Measurements from ENCODE around the gene CACNA2D1. TPM values are rescaled to one million over a fixed set of nuclear protein-coding genes. Genes with fewer than 3 reads are reported as not detected.
A peak's percentile ranks its signal among the peaks of the same experiment; 100 is the strongest.
"Not testable (repeated sequence)": the region's sequence is repeated elsewhere in the genome, so short reads cannot be mapped to it uniquely, and the experiment has no call there.

The CACNA2D1 gene
- total RNA-seq, 1 experiment from 2014 or later, result 25.4 TPM

DNA sequence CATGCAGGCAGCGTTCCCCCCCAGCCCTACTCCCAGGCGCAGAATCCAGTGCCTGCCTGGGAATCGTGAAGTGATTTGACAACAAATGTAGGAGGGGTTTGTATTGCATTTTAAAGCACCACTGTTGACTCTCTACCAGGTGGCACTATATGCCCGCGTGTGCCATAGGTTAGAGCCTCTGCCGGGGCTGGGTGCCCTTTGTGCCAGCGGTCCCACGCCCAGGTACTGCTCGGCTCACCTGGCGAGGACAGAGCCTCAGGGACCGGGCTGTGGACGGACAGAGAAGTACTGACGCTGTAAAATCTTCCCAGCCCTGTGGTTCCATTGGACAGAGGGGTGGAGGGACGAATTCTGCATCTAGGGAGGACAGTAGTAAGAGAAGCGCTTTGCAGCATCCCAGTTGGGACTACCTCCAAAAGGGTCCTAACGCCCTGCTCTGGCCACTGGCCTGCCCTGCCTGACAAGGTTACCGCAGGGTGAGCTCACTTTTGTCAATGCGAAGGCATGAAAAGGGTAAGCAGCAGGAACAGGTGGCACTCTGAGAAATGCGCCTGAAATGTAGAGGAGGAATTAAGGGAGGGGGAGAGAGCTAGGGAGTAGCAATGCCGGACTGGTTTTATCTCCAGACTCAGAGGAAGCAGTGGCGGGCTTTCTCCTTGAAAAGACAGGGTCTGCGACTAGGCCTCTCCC is 788 bp upstream of the CACNA2D1 start:
- H3K9me3 ChIP-seq (replicated peaks), result no peaks in the 10 kb centered on the region
- H3K27ac ChIP-seq, result peak overlapping the region; percentile 66
- peak overlapping the region; percentile 98 for H3K4me3 ChIP-seq
- 0 out of 2 replicates have a peak, but pooled peaks cover 9% of the 10 kb centered on the region for H3K4me1 ChIP-seq
- no peaks in the 10 kb centered on the region for H3K36me3 ChIP-seq
- DNase-seq, result peak; percentile 73 to 79
- no peaks in the 10 kb centered on the region for H3K27me3 ChIP-seq

DNA sequence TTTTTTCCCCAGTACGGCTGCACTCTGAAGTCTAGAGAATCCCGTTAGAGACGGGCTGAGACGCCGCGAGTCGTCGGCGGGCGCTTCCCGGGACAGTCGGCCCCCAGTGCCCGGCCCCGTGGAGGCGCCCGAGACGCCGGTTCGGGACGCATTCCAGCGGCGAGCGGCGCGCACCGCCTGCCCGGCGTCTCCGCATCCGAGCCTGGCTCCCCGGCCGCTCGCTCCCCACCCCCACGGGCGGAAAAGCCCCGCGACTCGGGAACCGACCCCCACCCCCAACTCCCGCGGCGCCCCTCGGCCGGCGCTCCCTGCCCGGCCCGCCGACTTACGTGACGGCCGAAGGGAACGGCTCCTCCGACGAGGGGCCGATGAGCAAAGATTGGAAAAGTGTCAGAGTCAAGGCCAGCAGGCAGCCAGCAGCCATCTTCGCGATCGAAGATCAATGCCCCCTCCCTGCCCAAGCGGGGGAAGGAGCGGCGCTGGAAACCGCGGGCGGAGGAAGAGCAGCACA is 486 bp downstream of the CACNA2D1 start:
- Histone ChIP-seq H3K27me3 (no peaks in the 10 kb centered on the region), H3K27ac (peak overlapping the region; percentile 91), H3K36me3 (no peaks in the 10 kb centered on the region), H3K9me3 (replicated peaks) (no peaks in the 10 kb centered on the region), H3K4me3 (peak overlapping the region; percentile 98), H3K4me1 (peaks cover 14% of the 10 kb centered on the region; the same call in 1 of the 2 replicates)
- DNase-seq, result peak; percentile 56 to 68

DNA sequence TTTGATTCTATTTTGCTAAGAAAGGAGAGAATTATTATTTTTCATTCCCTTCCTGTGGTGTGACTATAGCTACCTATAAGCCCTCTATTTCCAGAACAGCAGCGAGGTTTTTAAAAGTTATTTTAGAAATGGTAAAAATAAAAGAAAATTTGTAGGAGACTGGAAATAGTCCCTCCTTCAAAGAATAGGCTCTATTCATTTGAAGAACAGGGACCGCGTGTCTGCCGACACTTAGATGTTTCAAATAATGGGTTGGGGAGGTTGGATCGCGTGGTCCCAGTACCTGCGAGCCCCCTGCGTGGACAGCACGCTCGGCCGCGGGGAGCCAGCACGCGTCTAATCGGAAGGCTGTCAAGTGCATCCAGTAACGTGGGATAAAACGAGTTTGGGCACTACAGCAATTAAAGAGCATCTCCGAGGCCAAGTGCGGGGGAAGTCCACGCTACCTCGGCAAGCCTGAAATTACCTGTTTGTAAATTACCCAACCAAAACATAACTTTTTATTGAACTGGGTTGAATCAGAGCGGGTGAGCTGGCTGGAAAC is 1.0 kb downstream of the CACNA2D1 start:
- H3K4me3 ChIP-seq, result peak overlapping the region; percentile 98
- H3K36me3 ChIP-seq, result no peaks in the 10 kb centered on the region
- DNase-seq, result peak; percentile 46 to 68
- H3K4me1 ChIP-seq, result peaks cover 14% of the 10 kb centered on the region; the same call in 1 of the 2 replicates
- H3K9me3 ChIP-seq (replicated peaks), result no peaks in the 10 kb centered on the region
- no peaks in the 10 kb centered on the region for H3K27me3 ChIP-seq
- H3K27ac ChIP-seq, result peak overlapping the region; percentile 91

DNA sequence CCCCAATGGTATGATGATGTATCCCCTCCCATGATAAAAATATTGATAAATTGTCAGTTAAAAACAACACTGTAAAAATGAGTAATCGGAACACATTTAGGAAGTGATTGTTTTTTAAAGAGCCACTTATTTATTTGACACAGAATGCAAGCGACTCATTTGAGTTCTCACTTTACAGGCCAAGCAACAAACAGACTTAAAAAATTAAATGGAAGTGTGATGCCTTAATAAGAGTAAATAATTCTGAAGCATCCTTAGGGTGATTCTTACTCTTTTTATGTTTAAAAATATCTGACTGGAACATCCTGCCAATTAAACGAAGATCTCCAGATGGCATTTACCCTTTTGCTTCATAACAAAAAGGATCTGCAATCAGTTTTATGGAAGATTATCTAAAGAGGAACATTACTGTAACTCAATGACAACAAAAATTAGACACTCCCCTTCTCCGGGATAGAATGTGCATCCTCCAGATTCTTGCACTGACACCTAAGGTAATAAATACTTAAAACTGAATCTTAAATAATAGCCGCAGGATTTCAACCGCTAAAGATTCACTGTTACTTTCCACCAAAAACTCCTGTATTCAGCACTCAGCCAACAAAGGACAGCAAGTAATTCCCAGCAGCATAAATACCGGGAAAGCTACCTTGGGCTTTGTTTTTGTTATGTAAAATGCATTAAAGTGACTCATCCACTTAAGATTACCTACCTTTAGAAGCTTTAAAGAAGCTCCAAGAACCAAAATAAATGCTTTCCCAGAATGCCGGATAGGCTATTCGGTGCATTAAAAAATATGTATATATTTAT is 1.7 kb downstream of the CACNA2D1 start:
- peak overlapping the region; percentile 91 for H3K27ac ChIP-seq
- peak in 1 of 2 experiments; percentile 44 for DNase-seq

DNA sequence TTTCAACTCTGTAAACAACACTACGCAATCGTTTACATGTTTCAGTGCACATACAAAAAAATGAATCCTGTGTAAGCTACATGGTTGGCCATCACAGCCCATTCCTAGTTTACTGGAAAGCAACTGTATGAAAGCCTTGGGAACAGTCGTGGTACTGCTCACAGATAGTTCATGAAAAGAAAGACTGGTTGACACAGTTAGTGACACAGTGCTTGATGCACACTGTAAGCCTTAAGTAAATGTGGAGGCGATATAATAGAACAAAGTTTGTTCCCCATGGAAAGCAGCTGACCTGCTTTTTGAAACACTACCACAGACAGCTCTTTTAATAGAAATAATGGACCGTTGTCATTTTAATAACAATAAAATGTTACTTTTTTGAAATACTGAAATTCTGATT is 5.1 kb downstream of the CACNA2D1 start:
- no peaks in the 10 kb centered on the region for H3K36me3 ChIP-seq
- H3K27ac ChIP-seq, result no peak overlapping the region
- peaks cover 14% of the 10 kb centered on the region; the same call in 1 of the 2 replicates for H3K4me1 ChIP-seq
- no peaks in the 10 kb centered on the region for H3K9me3 ChIP-seq (replicated peaks)
- DNase-seq, result no peak
- H3K4me3 ChIP-seq, result no peak overlapping the region
- no peaks in the 10 kb centered on the region for H3K27me3 ChIP-seq

More for the DNA sequence above, 1.7 kb downstream of the CACNA2D1 start:
- Histone ChIP-seq H3K4me1 (peaks cover 14% of the 10 kb centered on the region; the same call in 1 of the 2 replicates), H3K36me3 (no peaks in the 10 kb centered on the region), H3K9me3 (replicated peaks) (no peaks in the 10 kb centered on the region), H3K27me3 (no peaks in the 10 kb centered on the region), H3K4me3 (peak overlapping the region; percentile 98)

DNA sequence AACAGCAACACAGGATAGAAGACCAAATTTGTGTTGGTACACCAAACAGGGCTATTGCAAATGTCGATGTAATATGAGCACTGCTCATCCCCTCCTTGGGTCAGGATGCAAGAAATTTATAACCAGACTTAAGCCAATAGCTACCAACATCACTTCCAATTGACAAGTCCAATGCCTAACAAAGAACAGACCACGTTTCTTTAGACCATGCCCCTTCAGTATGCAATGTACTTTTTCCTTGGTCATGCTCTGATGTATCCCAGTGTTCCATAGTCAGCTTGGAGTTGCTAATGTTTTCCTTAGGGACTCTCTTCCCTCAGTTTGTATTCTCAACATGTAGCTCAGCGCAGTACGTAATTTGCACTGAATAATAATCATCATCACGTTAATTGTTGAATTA is 7.8 kb downstream of the CACNA2D1 start:
- no peak for DNase-seq
- peaks cover 16% of the 10 kb centered on the region for H3K4me1 ChIP-seq
- no peak overlapping the region for H3K27ac ChIP-seq
- no peaks in the 10 kb centered on the region for H3K36me3 ChIP-seq
- no peak overlapping the region for H3K4me3 ChIP-seq
- no peaks in the 10 kb centered on the region for H3K9me3 ChIP-seq (replicated peaks)
- H3K27me3 ChIP-seq, result no peaks in the 10 kb centered on the region

DNA sequence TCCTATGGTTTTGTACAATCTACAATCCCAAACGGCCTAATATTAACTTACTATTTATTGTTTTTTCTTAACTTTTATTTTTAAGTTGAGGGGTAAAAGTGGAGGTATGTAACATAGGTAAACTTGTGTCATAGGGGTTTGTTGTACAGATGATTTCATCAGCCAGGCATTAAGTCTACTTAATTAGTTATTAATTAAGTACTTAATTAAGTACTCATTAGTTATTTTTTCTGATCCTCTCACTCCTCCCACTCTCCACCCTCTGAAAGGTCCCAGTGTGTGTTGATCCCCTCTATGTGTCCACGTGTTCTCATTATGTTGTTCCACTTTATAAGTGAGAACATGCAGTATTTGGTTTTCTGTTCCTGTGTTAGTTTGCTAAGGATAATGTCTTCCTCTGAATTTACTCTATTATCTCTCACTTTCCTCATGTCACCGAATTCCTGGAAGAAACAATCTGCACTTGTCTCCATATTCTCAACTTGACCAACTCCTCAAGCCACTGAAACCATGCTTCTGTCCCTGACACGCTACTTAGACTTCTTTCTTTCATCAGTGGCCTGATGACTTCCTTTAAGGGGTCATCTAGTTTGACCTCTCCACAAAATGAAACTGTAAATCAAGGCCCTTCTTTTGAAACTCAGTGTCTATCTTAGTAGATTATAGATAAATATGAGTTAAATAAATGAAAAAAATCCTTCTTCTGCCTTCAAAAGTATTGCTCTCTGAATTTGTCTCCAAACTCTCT is 9.1 kb downstream of the CACNA2D1 start:
- DNase-seq, result no peak
- no peaks in the 10 kb centered on the region for H3K36me3 ChIP-seq
- no peaks in the 10 kb centered on the region for H3K27me3 ChIP-seq
- H3K9me3 ChIP-seq (replicated peaks), result no peaks in the 10 kb centered on the region
- H3K27ac ChIP-seq, result no peak overlapping the region
- H3K4me1 ChIP-seq, result peaks cover 24% of the 10 kb centered on the region
- H3K4me3 ChIP-seq, result no peak overlapping the region

DNA sequence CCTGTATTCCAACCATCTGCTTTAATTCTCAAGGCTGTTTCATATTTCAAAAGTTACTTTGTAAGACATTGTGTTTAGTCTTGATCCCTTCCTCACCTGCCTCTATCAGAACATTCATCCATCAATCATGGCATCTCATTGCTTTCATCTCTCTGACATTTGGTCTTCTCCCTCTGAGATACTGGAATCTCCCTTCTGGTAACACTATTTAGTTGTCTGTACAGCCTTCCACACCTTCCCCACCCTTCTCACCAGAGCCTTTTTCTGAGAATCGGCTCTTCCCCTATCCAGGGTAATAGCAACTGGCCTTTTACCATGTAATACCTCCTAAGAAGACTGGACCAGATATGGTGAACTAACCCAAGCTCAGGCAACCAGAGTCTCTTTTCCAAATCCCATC is 10.1 kb downstream of the CACNA2D1 start:
- DNase-seq, result no peak

DNA sequence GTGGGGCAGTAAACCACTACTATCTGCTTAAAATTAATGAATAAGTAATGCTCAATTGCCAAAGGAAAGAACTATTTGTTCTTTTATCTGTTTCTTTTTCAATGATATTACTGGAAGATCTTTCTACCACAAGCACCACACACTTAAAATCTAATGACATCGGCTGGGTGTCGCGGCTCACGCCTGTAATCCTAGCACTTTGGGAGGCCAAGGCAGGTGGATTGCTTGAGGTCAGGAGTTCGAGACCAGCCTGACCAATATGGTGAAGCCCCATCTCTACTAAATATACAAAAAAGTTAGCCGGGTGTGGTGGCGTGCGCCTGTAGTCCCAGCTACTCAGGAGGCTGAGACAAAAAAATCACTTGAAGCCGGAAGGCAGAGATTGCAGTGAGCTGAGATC is 10.8 kb downstream of the CACNA2D1 start:
- H3K27me3 ChIP-seq; H3K36me3 ChIP-seq; H3K9me3 ChIP-seq (replicated peaks); DNase-seq; H3K27ac ChIP-seq; H3K4me3 ChIP-seq: not testable (repeated sequence)
- H3K4me1 ChIP-seq, result peaks cover 33% of the 10 kb centered on the region

More for the DNA sequence above, 10.1 kb downstream of the CACNA2D1 start:
- Histone ChIP-seq H3K4me1 (peaks cover 32% of the 10 kb centered on the region), H3K9me3 (replicated peaks) (no peaks in the 10 kb centered on the region), H3K4me3 (no peak overlapping the region), H3K36me3 (no peaks in the 10 kb centered on the region), H3K27ac (no peak overlapping the region), H3K27me3 (no peaks in the 10 kb centered on the region)

DNA sequence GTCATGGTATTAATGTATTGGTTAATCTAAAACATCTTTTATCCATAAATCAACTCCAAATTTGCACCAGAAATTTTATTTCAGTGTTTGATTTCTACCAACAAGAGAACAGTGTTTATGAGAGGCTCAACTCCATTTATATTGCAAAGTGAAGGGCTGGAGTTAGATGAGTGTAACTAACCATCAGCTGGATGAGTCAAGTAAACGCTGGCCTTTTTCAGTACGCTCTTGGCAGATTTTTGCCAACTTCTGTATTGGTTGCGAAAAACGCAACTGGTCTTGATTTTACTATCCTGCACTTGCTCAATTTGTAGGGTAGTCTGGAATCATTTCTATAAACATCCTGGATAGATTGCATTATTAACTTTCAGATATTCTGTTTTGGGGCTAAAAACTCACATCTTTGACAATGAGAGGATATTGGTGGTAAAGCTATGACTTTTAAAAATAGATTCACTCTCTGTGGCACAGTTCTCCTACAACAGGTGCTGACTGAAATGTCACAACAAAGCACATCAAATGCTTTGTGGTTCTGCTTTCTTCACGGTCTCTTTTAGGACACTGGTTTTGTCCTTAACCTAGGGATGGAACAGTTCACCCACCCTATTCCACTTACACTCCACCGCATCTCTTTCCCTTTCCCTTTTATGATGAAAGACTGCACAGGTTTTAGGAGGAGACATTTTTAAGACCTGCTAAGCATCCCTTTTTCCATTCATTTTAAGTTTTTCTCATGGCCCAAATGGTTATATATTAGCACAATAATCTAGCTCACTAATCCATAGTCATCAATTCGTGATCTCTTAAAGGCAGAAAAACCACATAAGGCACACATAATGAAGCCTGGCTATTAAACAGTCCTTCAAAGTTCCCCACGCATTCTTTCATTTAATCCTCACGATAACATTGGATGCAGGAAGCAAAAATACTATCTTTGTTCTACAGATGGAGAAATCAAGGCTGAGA is 12.8 kb downstream of the CACNA2D1 start:
- H3K4me3 ChIP-seq, result no peak overlapping the region
- no peaks in the 10 kb centered on the region for H3K9me3 ChIP-seq (replicated peaks)
- H3K27me3 ChIP-seq, result no peaks in the 10 kb centered on the region
- peak overlapping the region; percentile 14 for H3K27ac ChIP-seq
- DNase-seq, result peak in 1 of 2 experiments; percentile 63
- no peaks in the 10 kb centered on the region for H3K36me3 ChIP-seq
- H3K4me1 ChIP-seq, result peaks cover 33% of the 10 kb centered on the region

DNA sequence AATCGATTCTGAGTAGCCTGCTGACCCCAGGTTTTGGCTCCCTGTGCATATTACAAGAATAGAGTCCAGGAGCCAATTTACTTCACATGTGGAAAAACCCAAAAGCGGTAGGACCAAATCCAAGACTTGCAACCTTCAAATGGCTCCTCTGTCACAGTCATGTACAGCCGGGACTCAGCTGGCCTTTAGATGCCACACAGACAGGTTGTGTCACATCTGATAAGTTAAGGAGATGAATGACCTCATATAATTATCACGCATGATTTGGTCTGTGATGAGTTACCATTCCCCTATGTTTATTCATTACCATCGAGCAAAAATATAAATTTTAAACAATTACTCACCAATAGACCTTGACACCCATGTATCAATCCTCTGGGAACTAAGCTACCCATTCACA is 14.2 kb downstream of the CACNA2D1 start:
- Histone ChIP-seq H3K27ac (no peak overlapping the region), H3K36me3 (no peaks in the 10 kb centered on the region), H3K4me3 (no peak overlapping the region), H3K9me3 (replicated peaks) (no peaks in the 10 kb centered on the region), H3K4me1 (peaks cover 33% of the 10 kb centered on the region), H3K27me3 (no peaks in the 10 kb centered on the region)
- DNase-seq, result no peak

DNA sequence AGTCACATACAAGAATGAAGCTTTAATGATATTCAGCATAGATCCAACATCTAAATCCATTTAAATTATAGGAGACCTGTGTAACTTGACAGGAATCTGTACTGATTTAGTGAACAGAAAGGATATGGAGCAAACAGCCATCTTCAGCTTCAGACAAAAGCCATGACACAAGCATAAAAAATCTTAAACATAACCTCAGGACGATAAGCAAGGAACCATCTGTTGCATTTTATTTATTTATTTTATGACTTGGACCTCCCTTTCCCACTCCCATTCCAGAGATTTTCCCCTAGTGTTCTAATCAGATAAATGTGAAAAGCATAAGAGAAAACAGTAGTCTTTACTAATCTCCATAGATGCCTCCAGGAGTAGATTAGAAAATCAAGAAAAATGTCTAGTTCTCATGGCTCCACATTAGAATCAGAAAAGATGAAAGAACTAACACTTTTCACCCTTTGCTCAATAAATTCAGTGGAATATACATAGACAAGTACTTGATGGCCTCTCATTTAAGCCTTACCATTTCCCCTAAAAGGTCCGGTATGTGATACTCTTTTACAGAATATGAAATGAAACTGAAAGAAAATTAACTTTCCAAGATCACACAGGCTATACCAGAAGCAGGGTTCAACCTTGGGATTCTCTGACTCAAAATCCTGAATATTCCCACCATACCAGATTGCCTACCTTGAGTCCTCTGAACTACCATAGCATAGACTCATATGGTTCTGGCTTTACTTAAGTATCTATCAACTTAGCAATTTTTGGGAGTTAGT is 15.2 kb downstream of the CACNA2D1 start:
- peak in 1 of 2 experiments; percentile 44 for DNase-seq
- Histone ChIP-seq H3K27me3 (no peaks in the 10 kb centered on the region), H3K4me3 (no peak overlapping the region), H3K4me1 (peaks cover 33% of the 10 kb centered on the region), H3K36me3 (no peaks in the 10 kb centered on the region), H3K9me3 (replicated peaks) (no peaks in the 10 kb centered on the region), H3K27ac (peak overlapping the region; percentile 27)

DNA sequence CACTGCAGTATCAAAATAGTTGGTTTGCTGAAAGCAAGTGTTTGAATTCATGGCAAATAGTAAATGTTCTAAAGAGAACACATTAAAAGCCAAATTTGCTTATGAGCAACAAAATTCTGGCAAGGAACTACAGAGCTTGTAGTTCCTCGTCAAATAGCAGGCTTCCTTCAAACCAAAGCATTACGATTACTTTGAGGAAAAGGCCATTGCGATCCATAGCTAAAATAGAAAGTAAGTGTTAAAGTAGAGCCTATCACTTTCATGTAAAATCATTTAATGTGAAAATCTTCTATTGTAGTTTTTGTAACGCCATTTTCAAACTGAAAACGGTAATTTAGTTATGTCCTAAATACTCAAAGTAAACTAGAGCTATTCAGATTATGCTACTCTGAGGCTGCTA is 20.1 kb downstream of the CACNA2D1 start:
- Histone ChIP-seq H3K4me3 (no peak overlapping the region), H3K27ac (no peak overlapping the region), H3K9me3 (replicated peaks) (no peaks in the 10 kb centered on the region), H3K4me1 (peaks cover 5% of the 10 kb centered on the region; the same call in 1 of the 2 replicates), H3K36me3 (no peaks in the 10 kb centered on the region), H3K27me3 (no peaks in the 10 kb centered on the region)
- no peak for DNase-seq
